HCT116 (cell line): Measurements from ENCODE around the gene SOWAHC. TPM values are rescaled to one million over a fixed set of nuclear protein-coding genes. Genes with fewer than 3 reads are reported as not detected.

Experiments used
- ATAC-seq: fragments of 200-7000 bp; cut with Tn5 transposase; 2 replicates; pipeline ENCODE4 v1.9.1; 2020; ENCODE audit warnings: mild to moderate bottlenecking, moderate library complexity
- BruUV-seq: library from RNA; stranded (reverse); fragments of 400-500 nt; replicated peaks from 2 replicates; lab custom pipeline; 2021; lab: Mats Ljungman, UMichigan
- CTCF ChIA-PET: fragments of 300-600 bp; sonication (Branson Sonifier 250); formaldehyde crosslinking; loops from one replicate; lab custom pipeline; 2021; ENCODE audit warnings: antibody characterized with exemption; lab: Charles Lee
- POLR2A ChIA-PET: fragments of 300-600, 350-600 bp; sonication (Branson Sonifier 250); formaldehyde crosslinking; loops from one replicate; lab custom pipeline; 2021; ENCODE audit warnings: antibody characterized with exemption; lab: Charles Lee
- RAD21 ChIA-PET, 2 experiments: fragments of 300-600 bp; sonication (Branson Sonifier 250); formaldehyde crosslinking; loops; one replicate each; lab custom pipeline; 2023; ENCODE audit warnings: low total read pairs in 2 of 2; ENCODE audit not compliant: uncharacterized antibody in 2 of 2, unreplicated experiment in 2 of 2, low non-redundant PET in 1 of 2; lab: Charles Lee
- DNase-seq: peaks from one replicate; pipeline ENCODE4 v3.0.0-alpha.2; 2010; ENCODE audit warnings: low read depth, low spot score
- H2AFZ ChIP-seq: fragments of 200-600 bp; shearing (Covaris generic), sonication (generic); 2 replicates; pipeline ENCODE4 v1.6.1; 2017; ENCODE audit warnings: low read depth, mixed run types, mixed read lengths, antibody characterized with exemption, low read length; ENCODE audit not compliant: poor library complexity, severe bottlenecking
- H3K27ac ChIP-seq: 2 replicates; pipeline ENCODE4 v1.5.1; 2012; ENCODE audit warnings: low read depth, low read length
- H3K27me3 ChIP-seq: fragments of 200-600 bp; sonication (generic); 2 replicates; pipeline ENCODE4 v1.6.1; 2016; ENCODE audit warnings: mixed run types, low read length, mixed read lengths; ENCODE audit not compliant: insufficient read depth
- H3K36me3 ChIP-seq, 2 experiments: fragments of 200-500 bp in 1 of 2; fragments of 200-600 bp in 1 of 2; sonication (Bioruptor generic) in 1 of 2; sonication (generic) in 1 of 2; 2 replicates each; pipeline versions ENCODE4 v1.5.1 to v1.6.1; 2014 to 2016; ENCODE audit warnings: low read length in 2 of 2, inconsistent platforms in 1 of 2, mixed read lengths in 1 of 2, mixed run types in 1 of 2; ENCODE audit not compliant: insufficient read depth in 2 of 2, control insufficient read depth in 1 of 2
- H3K4me1 ChIP-seq, 2 experiments: fragments of 200-600 bp in 1 of 2; sonication (generic) in 1 of 2; 2 replicates each; pipeline versions ENCODE4 v1.5.1 to v1.6.1; 2012 to 2017; ENCODE audit warnings: low read length in 2 of 2, inconsistent platforms in 1 of 2, mild to moderate bottlenecking in 1 of 2, mixed read lengths in 1 of 2, mixed run types in 1 of 2, moderate library complexity in 1 of 2; ENCODE audit not compliant: insufficient read depth in 2 of 2, control insufficient read depth in 1 of 2
- H3K4me2 ChIP-seq: fragments of 200-600 bp; sonication (generic); 2 replicates; pipeline ENCODE4 v1.6.1; 2017; ENCODE audit warnings: mixed run types, low read length, mixed read lengths
- H3K4me3 ChIP-seq, 2 experiments: fragments of 200-600 bp in 1 of 2; sonication (generic) in 1 of 2; replicated peaks in 1 of 2; 2 replicates each; pipeline ENCODE4 v1.5.1; 2011 to 2016; ENCODE audit warnings: low read length in 2 of 2, control low read depth in 1 of 2, low read depth in 1 of 2, mild to moderate bottlenecking in 1 of 2, mixed read lengths in 1 of 2, mixed run types in 1 of 2
- H3K79me2 ChIP-seq: fragments of 200-600 bp; sonication (generic); 2 replicates; pipeline ENCODE4 v1.6.1; 2017; ENCODE audit warnings: mild to moderate bottlenecking, mixed run types, low read length, moderate library complexity, mixed read lengths; ENCODE audit not compliant: insufficient read depth
- H3K9ac ChIP-seq: fragments of 200-600 bp; sonication (generic); 2 replicates; pipeline ENCODE4 v1.6.1; 2016; ENCODE audit warnings: low read length, mixed read lengths
- H3K9me2 ChIP-seq: fragments of 200-600 bp; sonication (generic), shearing (Covaris generic); 2 replicates; pipeline ENCODE4 v1.6.1; 2017; ENCODE audit warnings: mixed run types, mild to moderate bottlenecking, moderate library complexity; ENCODE audit not compliant: insufficient read depth
- H3K9me3 ChIP-seq, 2 experiments: fragments of 200-500 bp in 1 of 2; fragments of 200-600 bp in 1 of 2; sonication (Bioruptor generic) in 1 of 2; sonication (generic) in 1 of 2; 2 replicates each; pipeline ENCODE4 v1.6.1; 2014 to 2017; ENCODE audit warnings: low read length in 2 of 2, mixed read lengths in 2 of 2, inconsistent platforms in 1 of 2, low read depth in 1 of 2, mild to moderate bottlenecking in 1 of 2, mixed run types in 1 of 2, moderate library complexity in 1 of 2; ENCODE audit not compliant: control insufficient read depth in 1 of 2, insufficient read depth in 1 of 2
- H4K20me1 ChIP-seq: fragments of 200-600 bp; sonication (generic), shearing (Covaris generic); 2 replicates; pipeline ENCODE4 v1.6.1; 2017; ENCODE audit warnings: mixed run types, mild to moderate bottlenecking, moderate library complexity; ENCODE audit not compliant: insufficient read depth
- CTCF ChIP-seq, 3 experiments: fragments of 200-600 bp in 1 of 3; sonication (generic) in 1 of 3; IDR thresholded peaks in 2 of 3; conservative IDR thresholded peaks in 1 of 3; 2 replicates each; pipeline ENCODE4 v1.5.1; 2012 to 2017; ENCODE audit warnings: low read depth in 2 of 3, low read length in 2 of 3, antibody characterized with exemption in 1 of 3, borderline replicate concordance in 1 of 3, control low read depth in 1 of 3, mild to moderate bottlenecking in 1 of 3, mixed read lengths in 1 of 3, mixed run types in 1 of 3, moderate library complexity in 1 of 3; ENCODE audit not compliant: insufficient read depth in 1 of 3
- FOSL1 ChIP-seq: IDR thresholded peaks from 2 replicates; pipeline ENCODE4 v1.6.1; 2012; ENCODE audit warnings: low read depth
- RAD21 ChIP-seq: IDR thresholded peaks from 2 replicates; pipeline ENCODE4 v1.6.1; 2012; ENCODE audit warnings: low read depth, mild to moderate bottlenecking
- intact Hi-C: fragments of 100-400 bp; cut with micrococcal nuclease; formaldehyde crosslinking; loops from 2 replicates; pipeline ENCODE4 v1.10.0; 2022
- total RNA-seq: library from RNA; stranded (reverse); gene quantifications from one replicate; pipeline ENCODE4 v1.2.1, GENCODE V29; 2021; ENCODE audit not compliant: unreplicated experiment

The SOWAHC gene
- total RNA-seq, 1 experiment from 2014 or later = 16.6 TPM

GRCh38 chr2:109611467-109612095 is 2.6 kb upstream of the SOWAHC start:
- Histone ChIP-seq H3K4me1 (peaks cover 51 to 76% of the 10 kb centered on the region in 2 experiments), H3K4me2 (peak overlapping the region; percentile 94), H3K9ac (peak overlapping the region; percentile 98), H3K79me2 (peaks cover 86% of the 10 kb centered on the region), H2AFZ (no peak overlapping the region), H3K9me2 (no peaks in the 10 kb centered on the region), H3K9me3 (no peaks in the 10 kb centered on the region), H3K36me3 (no peaks in the 10 kb centered on the region), H3K27me3 (no peaks in the 10 kb centered on the region), H3K27ac (peak overlapping the region; percentile 78; the same call in 1 of the 2 replicates), H3K4me3 (peak overlapping the region; percentile 92 to 98), H4K20me1 (no peaks in the 10 kb centered on the region)
- RAD21 ChIA-PET = interaction anchor here in 1 of 2 experiments (0.8 to 1.2 kb wide), 2 partner anchors 65 to 125 kb away, joined by 3 read pairs; no protein-coding TSS in a partner anchor
- peak in 2 of 3 experiments; percentile 37 to 40; a peak in 2 of 6 replicates for TF ChIP-seq CTCF (IDR thresholded peaks at IDR 0.05 in 2 of 3, conservative IDR thresholded peaks at IDR 0.05 in 1 of 3; ENCODE audit: borderline replicate concordance in 1 of 3, insufficient read depth in 1 of 3, low read depth in 2 of 3, low read length in 2 of 3)
- peak; percentile 60 for TF ChIP-seq RAD21
- no peak for TF ChIP-seq FOSL1
- POLR2A ChIA-PET = no interaction called here
- intact Hi-C loops = loop anchor here (2.0 to 5.0 kb wide), 2 partner anchors 64 to 87 kb away; no protein-coding TSS in a partner anchor
- DNase-seq (no peak), ATAC-seq (no peak)
- CTCF ChIA-PET = interaction anchor here (2.1 kb wide), 1 partner anchor 124 kb away, joined by 5 read pairs; no protein-coding TSS in a partner anchor
- no TSS peak for BruUV-seq
